Fibroblast of mammary gland (primary cell): ENCODE results near the gene LORICRIN.

Source experiments
- DNase-seq: peaks from one replicate; pipeline ENCODE4 v3.0.0-alpha.2; 2010; ENCODE audit warnings: low read depth
- H3K4me3 ChIP-seq: 2 replicates; pipeline ENCODE4 v1.5.1; 2011; ENCODE audit warnings: low read depth, mild to moderate bottlenecking, low read length, moderate library complexity; ENCODE audit not compliant: control insufficient read depth
- CTCF ChIP-seq: conservative IDR thresholded peaks from 2 replicates; pipeline ENCODE4 v1.5.1; 2011; ENCODE audit warnings: low read depth, low read length, inconsistent platforms; ENCODE audit not compliant: control insufficient read depth, insufficient read depth

LORICRIN gene

DNA sequence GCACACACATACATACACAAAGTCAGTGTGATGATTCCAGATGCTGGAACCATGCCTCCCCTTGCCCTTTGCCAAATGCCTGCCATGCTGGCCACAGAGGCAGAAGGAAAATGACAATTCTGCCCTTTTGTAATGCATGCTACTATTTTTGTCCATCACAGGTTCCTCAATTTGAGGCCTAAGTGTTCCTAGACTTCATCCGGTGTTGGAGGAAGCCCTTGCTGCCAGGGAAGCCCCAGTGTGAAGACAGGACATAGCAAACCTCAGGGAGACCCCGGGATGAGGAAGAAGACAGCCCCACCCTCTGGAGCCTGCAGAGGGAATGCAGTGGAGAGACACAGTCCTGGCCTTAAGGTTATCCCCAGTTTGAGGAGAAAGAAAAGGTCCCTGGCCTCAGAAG is 27.7 kb upstream of the LORICRIN start:
- no peak for DNase-seq
- H3K4me3 ChIP-seq: no peak overlapping the region
- no peak for TF ChIP-seq CTCF

- no peak overlapping the region for H3K4me3 ChIP-seq
- DNase-seq: no peak
- TF ChIP-seq CTCF: no peak
These were observed 26.9 kb upstream of the LORICRIN start for GRCh38 chr1:153232553-153232952.

GRCh38 chr1:153233448-153233847 is 26.0 kb upstream of the LORICRIN start:
- no peak for TF ChIP-seq CTCF
- no peak overlapping the region for H3K4me3 ChIP-seq
- no peak for DNase-seq

- DNase-seq: no peak
- no peak for TF ChIP-seq CTCF
These were observed 21.0 kb upstream of the LORICRIN start for GRCh38 chr1:153238527-153238926.

GRCh38 chr1:153242160-153242559 is 17.3 kb upstream of the LORICRIN start:
- no peak for DNase-seq
- TF ChIP-seq CTCF: no peak
- H3K4me3 ChIP-seq: no peak overlapping the region

More at GRCh38 chr1:153238527-153238926, 21.0 kb upstream of the LORICRIN start:
- H3K4me3 ChIP-seq: no peak overlapping the region

DNA sequence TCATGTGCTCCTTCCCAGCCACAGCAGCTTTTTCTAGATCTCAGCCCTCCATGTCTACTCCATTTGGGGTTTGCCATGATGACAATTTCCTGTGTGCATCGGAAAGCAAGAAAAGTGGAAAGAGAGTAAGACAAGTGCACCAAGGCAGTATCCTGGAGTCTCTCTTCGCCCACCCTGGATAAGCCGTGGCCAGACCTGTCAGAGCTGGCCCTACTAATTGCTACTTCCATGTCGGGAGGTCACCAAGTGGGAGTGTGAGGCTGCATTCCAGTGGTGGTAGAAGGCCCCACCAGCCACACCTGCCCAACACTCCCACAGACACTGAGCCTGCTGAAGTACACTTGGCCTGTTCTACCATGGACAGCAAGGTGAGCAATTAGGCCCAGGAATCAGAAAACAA is 14.0 kb upstream of the LORICRIN start:
- H3K4me3 ChIP-seq: no peak overlapping the region

More for the DNA sequence above, 14.0 kb upstream of the LORICRIN start:
- TF ChIP-seq CTCF: no peak
- no peak for DNase-seq
